CD8-positive, alpha-beta memory T cell (primary cell): ENCODE measurements around the gene PABPN1. TPM values are rescaled to one million over a fixed set of nuclear protein-coding genes. Genes with fewer than 3 reads are reported as not detected.
A peak's percentile ranks its signal among the peaks of the same experiment; 100 is the strongest.

Experiments used
- CTCF ChIA-PET: fragments of 350-600 bp; sonication (Branson Sonifier 250); formaldehyde crosslinking; loops from one replicate; lab custom pipeline; 2021; ENCODE audit warnings: antibody characterized with exemption; lab: Charles Lee
- POLR2A ChIA-PET: fragments of 350-600 bp; sonication (Branson Sonifier 250); formaldehyde crosslinking; loops from one replicate; lab custom pipeline; 2021; ENCODE audit warnings: antibody characterized with exemption; lab: Charles Lee
- DNase-seq, 5 donors: peaks; one replicate each; pipeline versions ENCODE4 v3.0.0 to v3.0.0-alpha.2; 2020 to 2022; ENCODE audit warnings: mixed read lengths in 1 of 5
- H3K27ac ChIP-seq: one replicate; pipeline ENCODE4 v1.7.0; 2013; ENCODE audit warnings: low read depth, mild to moderate bottlenecking, low read length, moderate library complexity
- H3K27me3 ChIP-seq: 2 replicates; pipeline ENCODE4 v1.7.0; 2013; ENCODE audit warnings: low read length, mild to moderate bottlenecking; ENCODE audit not compliant: insufficient read depth, poor library complexity, severe bottlenecking
- H3K36me3 ChIP-seq: 2 replicates; pipeline ENCODE4 v1.7.0; 2013; ENCODE audit warnings: mild to moderate bottlenecking, low read length, moderate library complexity; ENCODE audit not compliant: insufficient read depth
- H3K4me1 ChIP-seq: 2 replicates; pipeline ENCODE4 v1.7.0; 2013; ENCODE audit warnings: mild to moderate bottlenecking, low read length, moderate library complexity; ENCODE audit not compliant: insufficient read depth
- H3K4me3 ChIP-seq: 2 replicates; pipeline ENCODE4 v1.7.0; 2013; ENCODE audit warnings: mild to moderate bottlenecking, low read length
- H3K9me3 ChIP-seq: 2 replicates; pipeline ENCODE4 v1.7.0; 2013; ENCODE audit warnings: mild to moderate bottlenecking, low read length
- H3K27ac Mint-ChIP-seq, 8 donors: one replicate each; pipeline ENCODE4 v1.8.0; 2020 to 2021; ENCODE audit warnings: mixed read lengths in 8 of 8, mild to moderate bottlenecking in 6 of 8, inconsistent platforms in 3 of 8, moderate library complexity in 3 of 8
- H3K27me3 Mint-ChIP-seq, 2 donors: one replicate each; pipeline ENCODE4 v1.8.0; 2020 to 2021; ENCODE audit warnings: mixed read lengths in 2 of 2, mild to moderate bottlenecking in 1 of 2, moderate library complexity in 1 of 2
- H3K36me3 Mint-ChIP-seq, 3 donors: one replicate each; pipeline ENCODE4 v1.8.0; 2020 to 2021; ENCODE audit warnings: mixed read lengths in 3 of 3, inconsistent platforms in 1 of 3, mild to moderate bottlenecking in 1 of 3
- H3K4me1 Mint-ChIP-seq, 3 donors: one replicate each; pipeline ENCODE4 v1.8.0; 2020 to 2021; ENCODE audit warnings: mixed read lengths in 3 of 3, inconsistent platforms in 1 of 3, mild to moderate bottlenecking in 1 of 3
- H3K4me3 Mint-ChIP-seq, 7 donors: one replicate each; pipeline ENCODE4 v1.8.0; 2020 to 2021; ENCODE audit warnings: mixed read lengths in 7 of 7, mild to moderate bottlenecking in 6 of 7, moderate library complexity in 4 of 7, inconsistent platforms in 2 of 7
- H3K9me3 Mint-ChIP-seq, 5 donors: one replicate each; pipeline ENCODE4 v1.8.0; 2020 to 2022; ENCODE audit warnings: mixed read lengths in 5 of 5, mild to moderate bottlenecking in 3 of 5, moderate library complexity in 2 of 5, inconsistent platforms in 1 of 5
- polyA plus RNA-seq: library from polyadenylated mRNA; unstranded; fragments of 300-500 nt; fragmentation: Illumina TruSeq; gene quantifications from one replicate; pipeline ENCODE4 v1.2.3, GENCODE V29; 2021
- total RNA-seq, 2 experiments: library from RNA; stranded (reverse); gene quantifications; one replicate each; pipeline ENCODE4 v1.2.3, GENCODE V29; 2021

PABPN1 gene
- total and polyA plus RNA-seq, 3 experiments from 2014 or later = 125 to 308 (median 308) TPM

- H3K4me1 ChIP-seq = peaks cover 26% of the 10 kb centered on the region
- CTCF ChIA-PET = interaction anchor here (5.3 kb wide), 1 partner anchor 11 kb away, joined by 31 read pairs; the partner anchor contains the start of gene HOMEZ
- Mint-ChIP-seq H3K27me3 (peaks cover 0 to 3% of the 10 kb centered on the region in 2 donors), H3K9me3 (no peaks in the 10 kb centered on the region), H3K36me3 (peaks cover 0 to 24% (median 0%) of the 10 kb centered on the region in 3 donors), H3K4me1 (peaks cover 24 to 39% (median 31%) of the 10 kb centered on the region in 3 donors), H3K27ac (peak overlapping the region in 4 of 8 donors; percentile 17 to 95 (median 62)), H3K4me3 (peak overlapping the region in 1 of 7 donors; percentile 75)
- no peaks in the 10 kb centered on the region for H3K9me3 ChIP-seq
- POLR2A ChIA-PET = interaction anchor here (1.9 kb wide), 1 partner anchor 23 kb away, joined by 7 read pairs; the partner anchor contains the start of gene PABPN1
- DNase-seq = no peak
- H3K27ac ChIP-seq = no peak overlapping the region
- H3K36me3 ChIP-seq = peaks cover 5% of the 10 kb centered on the region
- H3K27me3 ChIP-seq = no peaks in the 10 kb centered on the region
- no peak overlapping the region for H3K4me3 ChIP-seq
Measured at GRCh38 chr14:23297611-23298277, 23.5 kb upstream of the PABPN1 start.

GRCh38 chr14:23299211-23299957, 21.9 kb upstream of the PABPN1 start:
- Histone ChIP-seq H3K27ac (peak overlapping the region; percentile 96), H3K4me1 (peaks cover 31% of the 10 kb centered on the region), H3K36me3 (peaks cover 5% of the 10 kb centered on the region), H3K4me3 (no peak overlapping the region), H3K9me3 (no peaks in the 10 kb centered on the region), H3K27me3 (no peaks in the 10 kb centered on the region)
- Mint-ChIP-seq H3K4me3 (peak overlapping the region in 6 of 7 donors; percentile 33 to 95 (median 57)), H3K27ac (peak overlapping the region in 7 of 8 donors; percentile 70 to 96 (median 85)), H3K36me3 (peaks cover 0 to 24% (median 0%) of the 10 kb centered on the region in 3 donors), H3K27me3 (peaks cover 0 to 3% of the 10 kb centered on the region in 2 donors), H3K4me1 (peaks cover 25 to 39% (median 39%) of the 10 kb centered on the region in 3 donors), H3K9me3 (no peaks in the 10 kb centered on the region)
- POLR2A ChIA-PET = interaction anchor here (0.7 kb wide), 3 partner anchors 95 to 971 kb away, joined by 5 to 7 read pairs (median 5); no protein-coding TSS in a partner anchor
- DNase-seq = peak in 1 of 5 donors; percentile 22
- CTCF ChIA-PET = interaction anchor here (1.1 to 1.9 kb wide), 3 partner anchors 17 to 22 kb away, joined by 3 to 5 read pairs (median 4); partner anchors contain the start of gene PABPN1

- peak overlapping the region; percentile 83 to 98 (median 91) for H3K4me3 Mint-ChIP-seq
- POLR2A ChIA-PET = interaction anchor here (0.6 to 5.4 kb wide), 9 partner anchors 14 to 1862 kb away, joined by 3 to 146 read pairs (median 7); partner anchors contain the start of genes ACIN1, C14orf119, HOMEZ and OXA1L
- peak overlapping the region; percentile 91 to 99 (median 96) for H3K27ac Mint-ChIP-seq
- peaks cover 1 to 5% of the 10 kb centered on the region in 2 donors for H3K27me3 Mint-ChIP-seq
- CTCF ChIA-PET = interaction anchor here (1.2 to 4.3 kb wide), 7 partner anchors 12 to 199 kb away, joined by 3 to 52 read pairs (median 5); partner anchors contain the start of genes HOMEZ and PABPN1
- H3K9me3 Mint-ChIP-seq = no peaks in the 10 kb centered on the region
- H3K4me1 Mint-ChIP-seq = peaks cover 20 to 34% (median 33%) of the 10 kb centered on the region in 3 donors
- H3K36me3 Mint-ChIP-seq = peaks cover 0 to 24% (median 0%) of the 10 kb centered on the region in 3 donors
- Histone ChIP-seq H3K27ac (peak overlapping the region; percentile 96), H3K27me3 (no peaks in the 10 kb centered on the region), H3K9me3 (no peaks in the 10 kb centered on the region), H3K36me3 (peaks cover 5% of the 10 kb centered on the region), H3K4me3 (peak overlapping the region; percentile 79), H3K4me1 (peaks cover 24% of the 10 kb centered on the region)
- DNase-seq = no peak
Measured at GRCh38 chr14:23299986-23300686, 21.1 kb upstream of the PABPN1 start.

- Histone ChIP-seq H3K9me3 (no peaks in the 10 kb centered on the region), H3K27ac (peak overlapping the region; percentile 96), H3K4me3 (peak overlapping the region; percentile 79), H3K36me3 (peaks cover 5% of the 10 kb centered on the region), H3K27me3 (no peaks in the 10 kb centered on the region), H3K4me1 (peaks cover 21% of the 10 kb centered on the region)
- Mint-ChIP-seq H3K4me3 (peak overlapping the region; percentile 83 to 98 (median 91)), H3K27ac (peak overlapping the region; percentile 91 to 99 (median 96)), H3K27me3 (peaks cover 6% of the 10 kb centered on the region in 2 donors), H3K4me1 (peaks cover 17 to 30% (median 28%) of the 10 kb centered on the region in 3 donors), H3K36me3 (peaks cover 0 to 24% (median 0%) of the 10 kb centered on the region in 3 donors), H3K9me3 (no peaks in the 10 kb centered on the region)
- POLR2A ChIA-PET = interaction anchor here (0.6 to 5.4 kb wide), 7 partner anchors 13 to 1863 kb away, joined by 3 to 146 read pairs (median 10); partner anchors contain the start of genes ACIN1, C14orf119, HOMEZ and OXA1L
- CTCF ChIA-PET = interaction anchor here (0.7 to 4.3 kb wide), 12 partner anchors 8 to 205 kb away, joined by 3 to 52 read pairs (median 5); partner anchors contain the start of genes ACIN1, C14orf119, HOMEZ and PABPN1
- no peak for DNase-seq
Measured at GRCh38 chr14:23300687-23301223, 20.5 kb upstream of the PABPN1 start.

- Mint-ChIP-seq H3K36me3 (peaks cover 0 to 24% (median 0%) of the 10 kb centered on the region in 3 donors), H3K27me3 (peaks cover 10 to 12% of the 10 kb centered on the region in 2 donors), H3K9me3 (no peaks in the 10 kb centered on the region), H3K27ac (peak overlapping the region; percentile 91 to 99 (median 96)), H3K4me3 (peak overlapping the region; percentile 86 to 98 (median 95)), H3K4me1 (peaks cover 17 to 30% (median 28%) of the 10 kb centered on the region in 3 donors)
- Histone ChIP-seq H3K4me1 (peaks cover 21% of the 10 kb centered on the region), H3K27me3 (peaks cover 3% of the 10 kb centered on the region), H3K9me3 (no peaks in the 10 kb centered on the region), H3K27ac (peak overlapping the region; percentile 96), H3K36me3 (peaks cover 5% of the 10 kb centered on the region), H3K4me3 (peak overlapping the region; percentile 96)
- CTCF ChIA-PET = interaction anchor here (0.7 to 4.3 kb wide), 16 partner anchors 9 to 845 kb away, joined by 3 to 52 read pairs (median 4); partner anchors contain the start of genes ACIN1, C14orf119, HOMEZ and PABPN1
- POLR2A ChIA-PET = interaction anchor here (1.0 to 5.4 kb wide), 7 partner anchors 14 to 206 kb away, joined by 3 to 146 read pairs (median 10); partner anchors contain the start of genes ACIN1, C14orf119, HOMEZ and PABPN1
- DNase-seq = peak; percentile 93 to 99 (median 97)
Measured at GRCh38 chr14:23301288-23301968, 19.8 kb upstream of the PABPN1 start.

- POLR2A ChIA-PET = interaction anchor here (1.2 to 5.4 kb wide), 8 partner anchors 11 to 207 kb away, joined by 3 to 146 read pairs (median 8); partner anchors contain the start of genes ACIN1, C14orf119, HOMEZ and PABPN1
- Mint-ChIP-seq H3K27ac (peak overlapping the region; percentile 91 to 99 (median 92)), H3K36me3 (peaks cover 0 to 19% (median 0%) of the 10 kb centered on the region in 3 donors), H3K27me3 (peaks cover 10 to 14% of the 10 kb centered on the region in 2 donors), H3K9me3 (no peaks in the 10 kb centered on the region), H3K4me1 (peaks cover 17 to 30% (median 28%) of the 10 kb centered on the region in 3 donors), H3K4me3 (peak overlapping the region; percentile 86 to 98 (median 95))
- H3K36me3 ChIP-seq = peaks cover 5% of the 10 kb centered on the region
- peak overlapping the region; percentile 96 for H3K4me3 ChIP-seq
- CTCF ChIA-PET = interaction anchor here (1.0 to 4.3 kb wide), 12 partner anchors 10 to 845 kb away, joined by 3 to 52 read pairs (median 4); partner anchors contain the start of genes ACIN1, C14orf119, HOMEZ and PABPN1
- peak overlapping the region; percentile 96 for H3K27ac ChIP-seq
- DNase-seq = peak in 1 of 5 donors; percentile 56
- peaks cover 21% of the 10 kb centered on the region for H3K4me1 ChIP-seq
- H3K27me3 ChIP-seq = peaks cover 8% of the 10 kb centered on the region
- H3K9me3 ChIP-seq = no peaks in the 10 kb centered on the region
Measured at GRCh38 chr14:23301969-23302289, 19.3 kb upstream of the PABPN1 start.
